Natural killer cell (primary cell): ENCODE measurements around the gene PDXP. TPM values are rescaled to one million over a fixed set of nuclear protein-coding genes. Genes with fewer than 3 reads are reported as not detected.
A peak's percentile ranks its signal among the peaks of the same experiment; 100 is the strongest.
"Not testable (repeated sequence)": the region's sequence is repeated elsewhere in the genome, so short reads cannot be mapped to it uniquely, and the experiment has no call there.

Experiments
- ATAC-seq, 3 donors: fragments of 150-1000 bp in 2 of 3; fragments of 200-7000 bp in 1 of 3; cut with Tn5 transposase; 1 replicate in 1 of 3; 2 replicates in 2 of 3; pipeline ENCODE4 v1.10.0; 2021; ENCODE audit warnings: mild to moderate bottlenecking in 2 of 3, moderate library complexity in 2 of 3
- DNase-seq, 2 donors: peaks; one replicate each; pipeline versions ENCODE4 v3.0.0 to v3.0.0-alpha.2; 2013 to 2021; ENCODE audit warnings: mixed read lengths in 1 of 2
- H3K27ac ChIP-seq: one replicate; pipeline ENCODE4 v1.5.1; 2013; ENCODE audit warnings: mild to moderate bottlenecking, low read length
- H3K27me3 ChIP-seq: one replicate; pipeline ENCODE4 v1.6.1; 2013; ENCODE audit warnings: low read length; ENCODE audit not compliant: control insufficient read depth, insufficient read depth
- H3K36me3 ChIP-seq: one replicate; pipeline ENCODE4 v1.6.1; 2013; ENCODE audit warnings: low read length; ENCODE audit not compliant: control insufficient read depth, insufficient read depth
- H3K4me1 ChIP-seq: one replicate; pipeline ENCODE4 v1.6.1; 2013; ENCODE audit warnings: low read length; ENCODE audit not compliant: control insufficient read depth, insufficient read depth
- H3K4me3 ChIP-seq: one replicate; pipeline ENCODE4 v1.5.1; 2013; ENCODE audit warnings: low read length
- H3K9me3 ChIP-seq: one replicate; pipeline ENCODE4 v1.6.1; 2013; ENCODE audit warnings: low read length; ENCODE audit not compliant: control insufficient read depth, insufficient read depth
- H3K27ac Mint-ChIP-seq, 2 donors: one replicate each; pipeline ENCODE4 v1.8.0; 2022; ENCODE audit warnings: mild to moderate bottlenecking in 2 of 2, mixed read lengths in 2 of 2, moderate library complexity in 1 of 2
- H3K27me3 Mint-ChIP-seq, 2 donors: one replicate each; pipeline ENCODE4 v1.8.0; 2022; ENCODE audit warnings: low read depth in 2 of 2, mixed read lengths in 2 of 2
- H3K36me3 Mint-ChIP-seq: one replicate; pipeline ENCODE4 v1.8.0; 2022; ENCODE audit warnings: mixed read lengths
- H3K4me1 Mint-ChIP-seq, 2 donors: one replicate each; pipeline ENCODE4 v1.8.0; 2022; ENCODE audit warnings: mixed read lengths in 2 of 2
- H3K4me3 Mint-ChIP-seq: one replicate; pipeline ENCODE4 v1.8.0; 2022; ENCODE audit warnings: mild to moderate bottlenecking, moderate library complexity, mixed read lengths
- H3K9me3 Mint-ChIP-seq, 2 donors: one replicate each; pipeline ENCODE4 v1.8.0; 2022; ENCODE audit warnings: mixed read lengths in 2 of 2
- WGBS: methylation state at CpG from one replicate; pipeline ENCODE4 v1.1.7; 2013; ENCODE audit warnings: missing lambda C conversion rate; ENCODE audit not compliant: insufficient coverage; 5-methylcytosine and 5-hydroxymethylcytosine counted together
- intact Hi-C: fragments of 100-400 bp; cut with micrococcal nuclease; formaldehyde crosslinking; loops from one replicate; pipeline ENCODE4 v1.14.2; 2022
- total RNA-seq, 4 donors: library from RNA; stranded (reverse); fragments of 120-200 nt in 1 of 4; gene quantifications; one replicate each; pipeline versions ENCODE4 v1.2.3 to v1.2.4, GENCODE V29; 2013 to 2022
- TF ChIP-seq, protein P1 (sequence below): fragments of 200-600 bp; IDR thresholded peaks from one replicate; pipeline ENCODE4 v1.8.0; 2022; ENCODE audit warnings: antibody characterized with exemption

The PDXP gene
- total RNA-seq, 3 donors from 2014 or later (not counting 1 experiment from before 2014, with no cell fraction given): 8.3 to 14.2 (median 13.4) TPM

DNA sequence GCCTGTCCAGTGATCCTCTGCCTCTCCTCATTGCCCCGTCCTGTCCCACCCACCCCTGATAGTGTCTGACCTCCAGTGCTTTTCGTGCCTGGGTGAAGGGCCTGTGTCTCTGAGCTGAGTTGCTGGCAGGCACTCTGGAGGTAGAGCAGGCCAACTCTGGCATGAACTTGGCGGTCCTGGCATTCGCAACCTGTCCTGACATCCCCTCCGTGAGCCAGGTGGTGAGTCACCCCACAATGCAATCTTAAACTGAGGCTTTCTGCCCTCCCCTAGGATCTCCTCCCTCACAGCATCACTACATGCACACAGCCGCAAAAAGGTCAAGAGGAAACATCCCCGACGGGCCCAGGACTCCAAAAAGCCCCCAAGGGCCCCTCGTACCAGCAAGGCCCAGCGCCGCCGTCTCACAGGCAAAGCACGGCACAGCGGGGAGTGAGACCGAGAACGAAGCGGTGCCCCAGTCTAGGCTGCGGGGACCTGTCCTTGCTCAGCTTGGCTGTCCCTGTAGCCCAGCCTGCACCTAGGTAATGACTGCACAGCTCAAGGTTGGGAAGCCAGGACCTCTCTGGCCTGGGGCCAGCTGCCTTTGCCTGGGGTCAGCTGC, 32.5 kb downstream of the PDXP start:
- DNase-seq (no peak), ATAC-seq (no peak)
- WGBS: 98% methylated on average over 18 of the region's 18 CpGs
- Histone ChIP-seq H3K4me3 (no peak overlapping the region), H3K27ac (no peak overlapping the region), H3K27me3 (no peaks in the 10 kb centered on the region), H3K36me3 (peaks cover 49% of the 10 kb centered on the region), H3K4me1 (peaks cover 16% of the 10 kb centered on the region), H3K9me3 (no peaks in the 10 kb centered on the region)
- Mint-ChIP-seq H3K4me1 (peaks cover 16 to 29% of the 10 kb centered on the region in 2 donors), H3K27ac (no peak overlapping the region), H3K4me3 (no peak overlapping the region), H3K27me3 (no peaks in the 10 kb centered on the region), H3K9me3 (no peaks in the 10 kb centered on the region), H3K36me3 (no peaks in the 10 kb centered on the region)
- intact Hi-C loops: no loop called here
- TF ChIP-seq, protein P1, sequence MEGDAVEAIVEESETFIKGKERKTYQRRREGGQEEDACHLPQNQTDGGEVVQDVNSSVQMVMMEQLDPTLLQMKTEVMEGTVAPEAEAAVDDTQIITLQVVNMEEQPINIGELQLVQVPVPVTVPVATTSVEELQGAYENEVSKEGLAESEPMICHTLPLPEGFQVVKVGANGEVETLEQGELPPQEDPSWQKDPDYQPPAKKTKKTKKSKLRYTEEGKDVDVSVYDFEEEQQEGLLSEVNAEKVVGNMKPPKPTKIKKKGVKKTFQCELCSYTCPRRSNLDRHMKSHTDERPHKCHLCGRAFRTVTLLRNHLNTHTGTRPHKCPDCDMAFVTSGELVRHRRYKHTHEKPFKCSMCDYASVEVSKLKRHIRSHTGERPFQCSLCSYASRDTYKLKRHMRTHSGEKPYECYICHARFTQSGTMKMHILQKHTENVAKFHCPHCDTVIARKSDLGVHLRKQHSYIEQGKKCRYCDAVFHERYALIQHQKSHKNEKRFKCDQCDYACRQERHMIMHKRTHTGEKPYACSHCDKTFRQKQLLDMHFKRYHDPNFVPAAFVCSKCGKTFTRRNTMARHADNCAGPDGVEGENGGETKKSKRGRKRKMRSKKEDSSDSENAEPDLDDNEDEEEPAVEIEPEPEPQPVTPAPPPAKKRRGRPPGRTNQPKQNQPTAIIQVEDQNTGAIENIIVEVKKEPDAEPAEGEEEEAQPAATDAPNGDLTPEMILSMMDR: no peak

DNA sequence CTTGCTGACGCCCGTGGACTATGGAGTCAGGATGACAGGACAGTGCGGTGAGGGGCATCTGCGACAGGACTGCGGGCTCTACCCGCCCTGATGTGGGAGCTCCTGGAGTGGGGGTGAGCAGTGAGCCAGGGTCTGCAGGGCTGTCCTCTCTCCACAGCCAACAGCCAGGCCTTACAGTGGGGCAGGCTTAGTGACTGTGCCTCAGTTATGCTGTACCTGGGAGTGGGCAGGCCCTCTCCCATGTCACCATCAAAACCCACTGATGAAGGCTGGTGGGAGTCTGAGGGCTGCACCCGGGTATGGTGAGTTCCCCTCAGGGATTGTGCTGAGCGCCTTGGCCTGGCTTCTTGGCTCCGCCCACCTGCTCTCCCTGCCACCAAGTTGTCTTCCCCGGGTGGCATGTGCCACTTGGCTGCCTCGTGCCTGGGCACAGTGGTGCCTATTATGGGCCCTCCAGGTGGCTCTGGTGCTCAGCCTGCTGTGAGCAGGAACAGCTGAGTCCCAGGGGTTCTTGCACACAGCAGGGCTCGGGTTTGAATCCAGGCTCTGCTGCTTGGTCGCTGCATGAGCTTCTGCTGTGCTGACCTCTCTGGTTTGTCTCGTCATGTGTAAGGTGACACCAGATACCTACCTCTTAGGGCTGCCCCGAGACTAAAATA, 34.2 kb downstream of the PDXP start:
- peaks cover 14% of the 10 kb centered on the region for H3K4me1 ChIP-seq
- Mint-ChIP-seq H3K27ac (no peak overlapping the region), H3K4me3 (no peak overlapping the region), H3K27me3 (no peaks in the 10 kb centered on the region), H3K36me3 (no peaks in the 10 kb centered on the region), H3K4me1 (peaks cover 14 to 21% of the 10 kb centered on the region in 2 donors), H3K9me3 (no peaks in the 10 kb centered on the region)
- H3K27me3 ChIP-seq: no peaks in the 10 kb centered on the region
- TF ChIP-seq, protein P1: no peak
- intact Hi-C loops: no loop called here
- no peak overlapping the region for H3K4me3 ChIP-seq
- ATAC-seq (no peak), DNase-seq (no peak)
- WGBS: 96% methylated on average over 15 of the region's 15 CpGs
- peaks cover 49% of the 10 kb centered on the region for H3K36me3 ChIP-seq
- no peak overlapping the region for H3K27ac ChIP-seq
- no peaks in the 10 kb centered on the region for H3K9me3 ChIP-seq

DNA sequence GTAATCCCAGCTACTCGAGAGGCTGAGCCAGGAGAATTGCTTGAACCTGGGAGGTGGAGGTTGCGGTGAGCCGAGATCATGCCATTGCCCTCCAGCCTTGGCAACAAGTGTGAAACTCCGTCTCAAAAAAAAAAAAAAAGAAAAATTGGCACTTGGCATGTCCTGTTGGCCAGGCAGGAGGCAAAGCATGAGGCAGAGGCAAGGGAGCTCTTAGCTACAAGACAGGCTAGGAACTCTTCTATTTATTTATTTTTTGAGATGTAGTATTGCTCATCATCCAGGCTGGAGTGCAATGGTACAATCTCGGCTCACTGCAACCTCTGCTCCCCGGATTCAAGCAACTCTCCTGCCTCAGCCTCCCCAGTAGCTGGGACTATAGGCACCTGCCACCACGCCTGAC, 35.6 kb downstream of the PDXP start:
- H3K9me3 ChIP-seq, H3K27ac Mint-ChIP-seq, intact Hi-C loops, H3K9me3 Mint-ChIP-seq, H3K4me3 ChIP-seq, H3K27me3 ChIP-seq, H3K4me3 Mint-ChIP-seq, H3K36me3 Mint-ChIP-seq, ATAC-seq, H3K27ac ChIP-seq, DNase-seq, H3K27me3 Mint-ChIP-seq: not testable (repeated sequence)
- 93% methylated on average over 7 of the region's 7 CpGs for WGBS
- H3K4me1 Mint-ChIP-seq: peaks cover 14 to 15% of the 10 kb centered on the region in 2 donors
- Histone ChIP-seq H3K4me1 (peaks cover 14% of the 10 kb centered on the region), H3K36me3 (peaks cover 38% of the 10 kb centered on the region)

DNA sequence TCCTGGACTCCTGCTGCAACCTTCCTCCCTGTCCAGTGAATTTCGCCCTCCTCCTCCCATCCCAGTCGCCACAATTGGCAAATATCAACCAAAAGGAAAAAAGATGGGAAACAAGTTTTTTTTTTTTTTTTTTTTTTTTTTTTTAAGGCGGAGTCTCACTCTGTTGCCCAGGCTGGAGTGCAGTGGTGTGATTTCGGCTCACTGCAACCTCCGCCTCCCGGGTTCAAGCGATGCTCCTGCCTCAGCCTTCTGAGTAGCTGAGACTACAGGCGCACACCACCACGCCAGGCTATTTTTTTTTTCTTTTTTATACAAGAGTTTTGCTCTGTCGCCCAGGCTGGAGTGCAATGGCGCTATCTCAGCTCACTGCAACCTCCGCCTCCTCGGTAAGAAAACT, 37.7 kb downstream of the PDXP start:
- Histone ChIP-seq H3K4me1 (peaks cover 19% of the 10 kb centered on the region), H3K36me3 (peaks cover 22% of the 10 kb centered on the region)
- H3K27ac Mint-ChIP-seq, H3K36me3 Mint-ChIP-seq, H3K4me3 ChIP-seq, ATAC-seq, H3K9me3 Mint-ChIP-seq, H3K9me3 ChIP-seq, H3K27me3 Mint-ChIP-seq, DNase-seq, H3K27me3 ChIP-seq, H3K27ac ChIP-seq: not testable (repeated sequence)
- Mint-ChIP-seq H3K4me1 (peaks cover 19 to 21% of the 10 kb centered on the region in 2 donors), H3K4me3 (peak overlapping the region; percentile 56)
- intact Hi-C loops: loop anchor here (1.0 to 5.0 kb wide), 3 partner anchors 10 to 89 kb away; partner anchors contain the start of genes GGA1, NOL12 and PDXP
- 44% methylated on average over 12 of the region's 13 CpGs for WGBS
